ENCODE results near the gene POMC.

POMC gene

GRCh38 chr2:25190536-25190935 lies 22.2 kb upstream of the POMC start:
- TF ChIP-seq CTCF (IDR thresholded peaks at IDR 0.05): no peak

- TF ChIP-seq CTCF (IDR thresholded peaks at IDR 0.05): no peak
These were observed 20.0 kb upstream of the POMC start for GRCh38 chr2:25188405-25188804.

DNA sequence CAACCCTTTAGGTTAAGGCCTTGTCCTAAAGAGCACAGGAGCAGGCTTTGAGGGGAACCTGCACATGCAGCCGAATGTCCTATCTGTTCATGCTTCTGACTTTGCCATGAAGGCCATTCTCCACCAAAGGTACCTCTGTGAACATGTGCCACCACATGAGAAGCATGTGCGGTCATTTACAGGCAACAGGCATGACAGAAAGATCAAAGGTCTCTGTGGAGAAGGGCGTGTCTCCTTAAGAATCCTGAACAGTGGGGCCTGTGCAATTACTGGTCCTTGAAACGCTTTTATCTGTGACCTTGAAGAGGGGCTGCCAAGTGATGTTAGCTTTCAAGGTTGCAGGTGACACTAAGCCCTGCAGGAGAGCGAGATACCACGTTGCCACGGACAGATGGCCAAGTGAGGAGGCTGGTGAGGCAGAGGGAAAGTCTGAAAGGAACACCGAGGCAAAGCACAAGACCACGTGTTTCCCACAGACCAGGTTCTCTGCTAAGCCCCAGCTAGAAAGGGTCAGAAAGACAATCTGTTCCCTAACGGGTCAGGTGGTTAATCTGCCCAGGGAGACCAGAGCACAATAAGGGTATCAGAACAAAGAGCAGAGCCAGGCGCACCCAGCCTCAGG lies 19.5 kb upstream of the POMC start:
- no peak for TF ChIP-seq CTCF (IDR thresholded peaks at IDR 0.05)

DNA sequence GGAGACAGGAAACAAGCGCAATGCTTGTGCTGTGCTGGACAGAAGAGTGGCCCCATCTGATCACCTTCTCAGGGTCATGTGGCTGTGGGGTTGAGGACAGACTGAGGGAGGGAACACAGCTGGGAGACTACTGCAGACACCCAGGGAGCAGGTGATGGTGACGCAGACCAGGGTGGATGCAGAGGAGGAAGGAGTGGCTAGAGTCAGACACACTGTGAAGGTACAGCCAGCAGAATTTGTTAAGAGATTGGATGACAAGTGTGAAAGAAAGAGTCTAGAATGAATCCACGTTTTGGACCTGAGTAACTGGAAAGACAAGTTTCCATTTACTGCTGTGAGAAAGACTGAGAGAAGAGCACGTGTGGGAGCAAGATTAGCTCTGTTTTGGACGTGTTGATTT lies 15.9 kb upstream of the POMC start:
- no peak for TF ChIP-seq CTCF (IDR thresholded peaks at IDR 0.05)

DNA sequence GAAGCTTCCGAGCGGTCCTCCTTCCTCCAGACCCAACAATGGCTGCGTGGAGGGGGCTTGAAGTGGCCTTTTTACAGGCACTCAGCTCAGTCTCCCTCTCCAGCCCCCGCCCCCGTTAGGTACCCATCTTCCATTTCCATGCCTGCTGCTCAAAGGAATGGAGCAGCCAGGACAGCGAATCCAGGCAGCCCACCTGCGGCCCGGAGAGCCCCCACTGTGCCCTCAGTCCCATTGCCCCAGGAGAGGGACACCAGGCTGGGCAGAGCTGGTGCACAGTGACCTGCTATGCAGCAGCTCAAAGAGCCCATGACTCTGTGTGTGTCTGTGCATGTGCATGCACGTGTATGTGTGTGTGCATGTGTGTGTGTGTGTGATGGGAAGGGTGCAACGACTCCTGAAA lies 10.6 kb upstream of the POMC start:
- no peak for TF ChIP-seq CTCF (IDR thresholded peaks at IDR 0.05)

DNA sequence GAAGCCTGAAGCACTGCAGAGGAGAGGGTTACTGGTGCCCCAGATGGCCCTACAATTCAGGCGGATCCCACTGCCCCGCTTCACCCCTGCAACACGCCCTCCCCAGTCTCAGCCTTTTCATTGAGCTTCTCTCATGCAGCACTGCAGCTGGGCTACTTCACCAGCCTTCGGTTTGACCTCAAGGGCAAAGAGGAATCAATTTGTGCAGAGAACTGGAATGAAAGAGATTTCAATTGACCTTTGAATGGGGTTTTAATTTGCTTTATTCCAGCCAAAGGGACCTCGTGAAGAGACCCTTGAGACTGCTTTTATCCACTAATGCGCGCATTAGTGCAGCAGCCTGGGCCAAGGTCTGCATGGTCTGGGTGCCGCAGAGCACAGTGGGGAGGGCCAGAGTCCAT lies 8.8 kb upstream of the POMC start:
- TF ChIP-seq CTCF (IDR thresholded peaks at IDR 0.05): no peak

GRCh38 chr2:25176541-25177181 lies 8.3 kb upstream of the POMC start:
- TF ChIP-seq CTCF (IDR thresholded peaks at IDR 0.05): no peak

GRCh38 chr2:25176138-25176537 lies 7.8 kb upstream of the POMC start:
- no peak for TF ChIP-seq CTCF (IDR thresholded peaks at IDR 0.05)
